Left lung (tissue), 10 donors: ENCODE measurements around the gene METTL25B. TPM values are rescaled to one million over a fixed set of nuclear protein-coding genes. Genes with fewer than 3 reads are reported as not detected.
A peak's percentile ranks its signal among the peaks of the same experiment; 100 is the strongest.

ENCODE experiments used
- ATAC-seq: fragments of 200-7000 bp; cut with Tn5 transposase; one replicate; pipeline ENCODE4 v1.9.1; 2020; ENCODE audit warnings: moderate library complexity
- DNase-seq, 4 donors: peaks; one replicate each; pipeline ENCODE4 v3.0.0-alpha.2; 2013 to 2020
- H3K27ac ChIP-seq, 2 donors: fragments of 200-600 bp; sonication (generic) in 1 of 2; one replicate each; pipeline versions ENCODE4 v1.5.0 to v1.8.0; 2020 to 2021
- H3K27me3 ChIP-seq, 2 donors: fragments of 200-600 bp; sonication (generic) in 1 of 2; one replicate each; pipeline versions ENCODE4 v1.5.0 to v1.8.0; 2020 to 2021
- H3K36me3 ChIP-seq, 2 donors: fragments of 200-600 bp; sonication (generic) in 1 of 2; one replicate each; pipeline versions ENCODE4 v1.5.0 to v1.8.0; 2020 to 2021
- H3K4me1 ChIP-seq, 2 donors: fragments of 200-600 bp; one replicate each; pipeline ENCODE4 v1.8.0; 2021
- H3K4me3 ChIP-seq, 2 donors: fragments of 200-600 bp; sonication (generic) in 1 of 2; one replicate each; pipeline versions ENCODE4 v1.5.0 to v1.8.0; 2020 to 2021; ENCODE audit warnings: mild to moderate bottlenecking in 1 of 2
- H3K9me3 ChIP-seq, 2 donors: fragments of 200-600 bp; sonication (generic) in 1 of 2; one replicate each; pipeline versions ENCODE4 v1.5.0 to v1.8.0; 2020 to 2021
- intact Hi-C, 2 donors: fragments of 100-400 bp; cut with DNase I; formaldehyde crosslinking; loops; one replicate each; pipeline versions ENCODE4 v1.11.2 to v1.14.2; 2022
- polyA plus RNA-seq, 6 donors: library from polyadenylated mRNA; unstranded; fragments of 120-200 nt; gene quantifications; one replicate each; pipeline ENCODE4 v1.2.1, GENCODE V29; 2013; ENCODE audit not compliant: insufficient read length in 6 of 6
- total RNA-seq, 2 donors: library from RNA; stranded (reverse); fragmentation: NEBNext Ultra II Directional; extraction: Animal tissue kit (Norgen Biotek cat#: 25700); gene quantifications; one replicate each; pipeline ENCODE4 v1.2.1, GENCODE V29; 2021
- TF ChIP-seq, protein P1 (sequence below), 2 donors: fragments of 200-600 bp; sonication (generic) in 1 of 2; IDR thresholded peaks; one replicate each; pipeline versions ENCODE4 v1.5.0 to v1.8.0; 2021; ENCODE audit warnings: antibody characterized with exemption in 2 of 2
- donor health status: DM: no; HTN: yes; CAD: no.
- donor health status: DM: no; HTN: no; CAD: no.

Gene METTL25B
- total and polyA plus RNA-seq, 8 donors, result 30.6 to 41.7 (median 35.5) TPM

DNA sequence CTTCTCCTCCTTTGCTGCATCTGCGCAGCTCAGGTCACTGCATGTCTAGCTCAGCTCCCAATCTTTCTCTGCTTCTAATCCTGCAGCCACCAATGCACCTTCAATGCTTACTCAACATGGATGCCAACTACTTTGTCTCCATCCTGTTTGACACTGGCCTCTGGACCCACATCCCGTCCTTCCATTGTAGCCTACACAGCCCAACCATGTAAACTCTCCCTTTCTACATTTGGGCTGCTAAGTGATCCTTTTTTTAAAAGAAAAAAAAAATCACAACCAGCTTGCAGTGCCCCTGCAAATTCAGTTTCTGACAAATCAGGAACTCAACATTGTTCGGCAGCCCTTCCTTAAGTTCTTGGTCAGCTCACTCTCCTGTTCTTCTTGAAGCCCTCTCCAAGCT, 13.4 kb upstream of the METTL25B start:
- TF ChIP-seq, protein P1, sequence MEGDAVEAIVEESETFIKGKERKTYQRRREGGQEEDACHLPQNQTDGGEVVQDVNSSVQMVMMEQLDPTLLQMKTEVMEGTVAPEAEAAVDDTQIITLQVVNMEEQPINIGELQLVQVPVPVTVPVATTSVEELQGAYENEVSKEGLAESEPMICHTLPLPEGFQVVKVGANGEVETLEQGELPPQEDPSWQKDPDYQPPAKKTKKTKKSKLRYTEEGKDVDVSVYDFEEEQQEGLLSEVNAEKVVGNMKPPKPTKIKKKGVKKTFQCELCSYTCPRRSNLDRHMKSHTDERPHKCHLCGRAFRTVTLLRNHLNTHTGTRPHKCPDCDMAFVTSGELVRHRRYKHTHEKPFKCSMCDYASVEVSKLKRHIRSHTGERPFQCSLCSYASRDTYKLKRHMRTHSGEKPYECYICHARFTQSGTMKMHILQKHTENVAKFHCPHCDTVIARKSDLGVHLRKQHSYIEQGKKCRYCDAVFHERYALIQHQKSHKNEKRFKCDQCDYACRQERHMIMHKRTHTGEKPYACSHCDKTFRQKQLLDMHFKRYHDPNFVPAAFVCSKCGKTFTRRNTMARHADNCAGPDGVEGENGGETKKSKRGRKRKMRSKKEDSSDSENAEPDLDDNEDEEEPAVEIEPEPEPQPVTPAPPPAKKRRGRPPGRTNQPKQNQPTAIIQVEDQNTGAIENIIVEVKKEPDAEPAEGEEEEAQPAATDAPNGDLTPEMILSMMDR (IDR thresholded peaks at IDR 0.05), result no peak
- intact Hi-C loops, result no loop called here
- Histone ChIP-seq H3K4me3 (no peak overlapping the region), H3K9me3 (no peaks in the 10 kb centered on the region), H3K36me3 (peaks cover 0 to 28% of the 10 kb centered on the region in 2 donors), H3K27me3 (no peaks in the 10 kb centered on the region), H3K27ac (no peak overlapping the region), H3K4me1 (no peaks in the 10 kb centered on the region)
- DNase-seq (no peak), ATAC-seq (no peak)

- no peak for ATAC-seq
- peaks cover 0 to 53% of the 10 kb centered on the region in 2 donors for H3K36me3 ChIP-seq
- no peaks in the 10 kb centered on the region for H3K4me1 ChIP-seq
- TF ChIP-seq, protein P1 (IDR thresholded peaks at IDR 0.05), result no peak
- no peak overlapping the region for H3K4me3 ChIP-seq
- H3K27me3 ChIP-seq, result no peaks in the 10 kb centered on the region
- intact Hi-C loops, result no loop called here
- DNase-seq, result no peak
- H3K27ac ChIP-seq, result no peak overlapping the region
- H3K9me3 ChIP-seq, result no peaks in the 10 kb centered on the region
These were observed 10.9 kb upstream of the METTL25B start for GRCh38 chr1:156717351-156717750.

GRCh38 chr1:156721131-156721530, 7.1 kb upstream of the METTL25B start:
- TF ChIP-seq, protein P1 (IDR thresholded peaks at IDR 0.05), result no peak
- intact Hi-C loops, result no loop called here
- no peak overlapping the region for H3K4me3 ChIP-seq
- H3K27me3 ChIP-seq, result no peaks in the 10 kb centered on the region
- peaks cover 12 to 24% of the 10 kb centered on the region in 2 donors for H3K4me1 ChIP-seq
- H3K27ac ChIP-seq, result no peak overlapping the region
- peaks cover 5 to 77% of the 10 kb centered on the region in 2 donors for H3K36me3 ChIP-seq
- H3K9me3 ChIP-seq, result no peaks in the 10 kb centered on the region
- ATAC-seq (no peak), DNase-seq (no peak)

GRCh38 chr1:156721535-156721934, 6.7 kb upstream of the METTL25B start:
- H3K36me3 ChIP-seq, result peaks cover 5 to 81% of the 10 kb centered on the region in 2 donors
- intact Hi-C loops, result no loop called here

DNA sequence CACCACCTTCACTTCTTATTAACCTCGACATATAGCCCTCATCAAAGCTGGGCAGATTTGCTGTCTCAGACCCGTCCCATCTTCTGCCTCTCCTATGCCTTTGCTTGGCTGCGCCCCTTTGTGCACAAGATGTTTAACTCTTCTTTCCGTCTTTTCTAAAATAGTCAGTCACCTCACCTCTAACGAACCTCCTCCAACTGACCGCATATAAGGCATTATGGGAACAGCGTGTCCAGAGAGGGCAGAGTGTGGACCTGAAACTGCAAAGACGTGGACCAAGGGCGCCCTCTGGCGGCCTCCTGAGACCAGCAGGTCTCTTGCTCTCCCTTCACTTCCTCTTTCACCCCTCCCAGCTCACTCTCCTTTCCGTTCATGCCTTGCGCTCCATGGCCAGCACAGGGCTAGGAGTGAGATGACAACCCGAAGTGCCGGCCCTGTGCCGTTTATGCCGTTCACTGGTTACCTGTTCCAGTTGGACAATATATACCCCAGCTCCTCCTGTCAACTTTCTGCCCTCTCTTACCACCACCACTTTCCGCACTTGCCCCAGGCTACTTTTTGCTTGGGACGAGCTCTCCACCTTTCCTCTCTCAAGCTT, 2.5 kb upstream of the METTL25B start:
- intact Hi-C loops, result loop anchor here in 1 of 2 donors (2.0 kb wide), 1 partner anchor 37 kb away; no protein-coding TSS in a partner anchor
- H3K36me3 ChIP-seq, result peaks cover 5 to 51% of the 10 kb centered on the region in 2 donors
- H3K27ac ChIP-seq, result peak overlapping the region in 1 of 2 donors; percentile 40
- no peaks in the 10 kb centered on the region for H3K27me3 ChIP-seq
- DNase-seq (peak; percentile 85 to 96 (median 91)), ATAC-seq (peak; percentile 80)
- H3K4me1 ChIP-seq, result peaks cover 32 to 56% of the 10 kb centered on the region in 2 donors
- peak overlapping the region in 1 of 2 donors; percentile 64 for H3K4me3 ChIP-seq
- no peaks in the 10 kb centered on the region for H3K9me3 ChIP-seq
- TF ChIP-seq, protein P1 (IDR thresholded peaks at IDR 0.05), result peak; percentile 91 to 97

More at GRCh38 chr1:156721535-156721934, 6.7 kb upstream of the METTL25B start:
- Histone ChIP-seq H3K27me3 (no peaks in the 10 kb centered on the region), H3K9me3 (no peaks in the 10 kb centered on the region), H3K4me3 (no peak overlapping the region), H3K27ac (no peak overlapping the region), H3K4me1 (peaks cover 16 to 28% of the 10 kb centered on the region in 2 donors)
- ATAC-seq, result no peak
- no peak for DNase-seq
- TF ChIP-seq, protein P1 (IDR thresholded peaks at IDR 0.05), result no peak
